Measurements from ENCODE around the gene INPP5A. TPM values are rescaled to one million over a fixed set of nuclear protein-coding genes. Genes with fewer than 3 reads are reported as not detected.

The INPP5A gene
- total and polyA plus RNA-seq, 9 of the 15 experiments (the other 6 are each of a cell fraction or from before 2014, with no cell fraction given) = 0.66 to 11.6 (median 7.7) TPM

- no peak for TF ChIP-seq HINFP (tag; conservative IDR thresholded peaks at IDR 0.05; ENCODE audit: low read depth)
- no peak for TF ChIP-seq ZNF561 (CRISPR knock-in tag; conservative IDR thresholded peaks at IDR 0.05)
- TF ChIP-seq KHSRP (IDR thresholded peaks at IDR 0.05) = no peak
These were observed 274.4 kb downstream of the INPP5A start (continued) for GRCh38 chr10:132811891-132812481.

DNA sequence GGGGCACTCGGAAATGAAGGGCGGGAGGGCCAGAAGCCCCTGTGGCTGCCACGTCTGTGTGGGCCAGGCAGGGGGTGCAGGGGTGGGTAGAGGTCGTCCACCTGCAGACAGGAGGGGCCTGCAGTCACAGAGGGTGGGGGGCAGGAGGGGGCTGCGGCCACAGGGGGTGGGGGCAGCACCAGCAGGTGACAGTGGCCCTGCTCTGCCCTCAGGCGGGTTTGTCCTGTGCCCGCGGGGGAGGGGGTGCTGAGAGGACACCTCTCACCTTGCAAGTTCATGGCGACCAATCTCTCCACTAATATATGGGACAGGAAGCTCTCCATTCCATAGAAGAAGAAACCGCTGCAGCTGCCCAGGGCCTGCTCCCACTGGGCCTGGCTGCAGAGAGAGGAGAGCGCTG lies 274.9 kb downstream of the INPP5A start:
- Histone ChIP-seq H3K4me3 (no peak overlapping the region), H3K27ac (ENCODE audit: extremely low read depth, low read depth, low read length) (no peak overlapping the region), H3K9me3 (replicated peaks; ENCODE audit: control insufficient read depth, insufficient read depth, low read depth, low read length) (no peaks in the 10 kb centered on the region), H3K9ac (ENCODE audit: insufficient read depth in 1 of 2, low read depth in 2 of 2, low read length in 2 of 2) (no peak overlapping the region), H3K4me1 (replicated peaks in 1 of 2; ENCODE audit: control insufficient read depth in 2 of 2, insufficient read depth in 2 of 2, low read length in 2 of 2) (peaks cover 0 to 12% of the 10 kb centered on the region in 2 experiments; a peak in 1 of 5 replicates), H3K36me3 (ENCODE audit: control insufficient read depth, insufficient read depth, low read length) (no peaks in the 10 kb centered on the region), H3K9me1 (ENCODE audit: control insufficient read depth, insufficient read depth, low read length) (no peaks in the 10 kb centered on the region), H3K4me2 (ENCODE audit: insufficient read depth, low read length) (no peak overlapping the region), H4K20me1 (replicated peaks; ENCODE audit: control insufficient read depth, insufficient read depth, low read length) (no peaks in the 10 kb centered on the region), H3K27me3 (ENCODE audit: control insufficient read depth in 2 of 2, insufficient read depth in 2 of 2, low read length in 2 of 2) (peaks cover 8 to 39% of the 10 kb centered on the region in 2 experiments; a peak in 3 of 5 replicates), H2AFZ (ENCODE audit: low read depth, low read length) (no peak overlapping the region), H3K79me2 (ENCODE audit: control insufficient read depth, insufficient read depth, low read length) (no peaks in the 10 kb centered on the region)
- intact Hi-C loops (cut with micrococcal nuclease) = no loop called here
- DNase-seq (ENCODE audit: extremely low read depth in 1 of 4, low spot score in 3 of 4) (no peak), ATAC-seq (no peak), FAIRE-seq (no peak)
- POLR2A ChIA-PET = no interaction called here
- no CpG with 5 or more reads among the region's 11 CpGs for WGBS (ENCODE audit: insufficient coverage, low coverage, missing lambda C conversion rate)
- CTCF ChIA-PET (ENCODE audit: low intra/inter-chr PET ratio) = no interaction called here
- TF ChIP-seq POLR3A (IDR thresholded peaks at IDR 0.05; ENCODE audit: borderline replicate concordance, extremely low read depth, insufficient read depth, insufficient read length) (no peak), PRMT5 (CRISPR knock-in tag; IDR thresholded peaks at IDR 0.05) (no peak), HSF4 (CRISPR knock-in tag; IDR thresholded peaks at IDR 0.05; ENCODE audit: borderline replicate concordance) (no peak), ZNF584 (CRISPR knock-in tag; IDR thresholded peaks at IDR 0.05; ENCODE audit: low read depth) (no peak), PTBP1 (IDR thresholded peaks at IDR 0.05; ENCODE audit: low read depth, low read length) (no peak), ILK (tag; IDR thresholded peaks at IDR 0.05; ENCODE audit: borderline replicate concordance, low read depth) (no peak), XRCC3 (IDR thresholded peaks at IDR 0.05) (no peak), DMBX1 (CRISPR knock-in tag; IDR thresholded peaks at IDR 0.05; ENCODE audit: borderline replicate concordance) (no peak), HMGXB4 (CRISPR knock-in tag; IDR thresholded peaks at IDR 0.05) (no peak), HLTF (IDR thresholded peaks at IDR 0.05) (no peak)
- no TSS peak for BruUV-seq (replicated peaks)
- in situ Hi-C loops (cut with MboI) = no loop called here

Data from K562 (cell line).